Measurements from ENCODE around the gene BTN3A1. TPM values are rescaled to one million over a fixed set of nuclear protein-coding genes. Genes with fewer than 3 reads are reported as not detected.

BTN3A1 gene
- total and polyA plus RNA-seq, 10 of the 15 experiments (the other 5 are each of a cell fraction or from before 2014, with no cell fraction given), result 5.6 to 60.1 (median 16.1) TPM

DNA sequence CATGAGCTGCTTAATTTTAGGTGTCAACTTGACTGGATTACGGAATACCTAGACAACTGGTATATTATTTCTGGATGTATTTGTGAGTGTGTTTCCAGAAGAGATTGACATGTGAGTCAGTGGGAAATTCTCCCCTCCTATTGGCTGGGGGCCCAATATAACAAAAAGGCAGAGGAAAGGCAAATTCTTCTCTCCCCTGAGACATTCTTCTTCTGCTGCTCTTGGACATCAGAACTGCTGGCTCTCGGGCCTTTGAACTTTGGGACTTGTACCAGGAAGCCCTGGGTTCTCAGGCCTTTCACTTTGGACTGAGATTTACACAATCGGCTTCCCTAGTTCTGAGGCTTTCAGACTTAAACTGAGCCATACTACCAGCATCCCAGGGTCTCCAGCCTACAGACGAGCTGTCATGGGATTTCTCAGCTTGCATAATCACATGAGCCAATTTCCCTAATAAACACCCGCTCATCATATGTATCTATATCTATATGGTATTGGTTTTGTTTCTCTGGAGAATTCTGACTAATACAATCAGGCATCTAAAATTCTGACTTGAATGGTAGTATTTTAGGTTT is 30.6 kb downstream of the BTN3A1 start:
- H3K79me2 ChIP-seq (ENCODE audit: control insufficient read depth, insufficient read depth, low read length), result no peaks in the 10 kb centered on the region
- WGBS (ENCODE audit: insufficient coverage, insufficient replicate concordance, low lambda C conversion rate, missing lambda C conversion rate), result 95% methylated on average over 5 of the region's 5 CpGs
- in situ Hi-C loops (cut with MboI) (no loop called here), intact Hi-C loops (cut with micrococcal nuclease; ENCODE audit: unreplicated experiment) (no loop called here)
- H3K4me2 ChIP-seq (ENCODE audit: control insufficient read depth, insufficient read depth), result no peak overlapping the region
- no peak for TF ChIP-seq HDAC6 (IDR thresholded peaks at IDR 0.05; ENCODE audit: unreplicated experiment)
- no peak for TF ChIP-seq NRF1 (conservative IDR thresholded peaks at IDR 0.05; ENCODE audit: low read depth, low read length)
- no peak for TF ChIP-seq GATAD2B (conservative IDR thresholded peaks at IDR 0.05; ENCODE audit: low read depth)
- TF ChIP-seq, protein P1, sequence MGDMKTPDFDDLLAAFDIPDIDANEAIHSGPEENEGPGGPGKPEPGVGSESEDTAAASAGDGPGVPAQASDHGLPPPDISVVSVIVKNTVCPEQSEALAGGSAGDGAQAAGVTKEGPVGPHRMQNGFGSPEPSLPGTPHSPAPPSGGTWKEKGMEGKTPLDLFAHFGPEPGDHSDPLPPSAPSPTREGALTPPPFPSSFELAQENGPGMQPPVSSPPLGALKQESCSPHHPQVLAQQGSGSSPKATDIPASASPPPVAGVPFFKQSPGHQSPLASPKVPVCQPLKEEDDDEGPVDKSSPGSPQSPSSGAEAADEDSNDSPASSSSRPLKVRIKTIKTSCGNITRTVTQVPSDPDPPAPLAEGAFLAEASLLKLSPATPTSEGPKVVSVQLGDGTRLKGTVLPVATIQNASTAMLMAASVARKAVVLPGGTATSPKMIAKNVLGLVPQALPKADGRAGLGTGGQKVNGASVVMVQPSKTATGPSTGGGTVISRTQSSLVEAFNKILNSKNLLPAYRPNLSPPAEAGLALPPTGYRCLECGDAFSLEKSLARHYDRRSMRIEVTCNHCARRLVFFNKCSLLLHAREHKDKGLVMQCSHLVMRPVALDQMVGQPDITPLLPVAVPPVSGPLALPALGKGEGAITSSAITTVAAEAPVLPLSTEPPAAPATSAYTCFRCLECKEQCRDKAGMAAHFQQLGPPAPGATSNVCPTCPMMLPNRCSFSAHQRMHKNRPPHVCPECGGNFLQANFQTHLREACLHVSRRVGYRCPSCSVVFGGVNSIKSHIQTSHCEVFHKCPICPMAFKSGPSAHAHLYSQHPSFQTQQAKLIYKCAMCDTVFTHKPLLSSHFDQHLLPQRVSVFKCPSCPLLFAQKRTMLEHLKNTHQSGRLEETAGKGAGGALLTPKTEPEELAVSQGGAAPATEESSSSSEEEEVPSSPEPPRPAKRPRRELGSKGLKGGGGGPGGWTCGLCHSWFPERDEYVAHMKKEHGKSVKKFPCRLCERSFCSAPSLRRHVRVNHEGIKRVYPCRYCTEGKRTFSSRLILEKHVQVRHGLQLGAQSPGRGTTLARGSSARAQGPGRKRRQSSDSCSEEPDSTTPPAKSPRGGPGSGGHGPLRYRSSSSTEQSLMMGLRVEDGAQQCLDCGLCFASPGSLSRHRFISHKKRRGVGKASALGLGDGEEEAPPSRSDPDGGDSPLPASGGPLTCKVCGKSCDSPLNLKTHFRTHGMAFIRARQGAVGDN (IDR thresholded peaks at IDR 0.05), result no peak
- TF ChIP-seq, protein P2, sequence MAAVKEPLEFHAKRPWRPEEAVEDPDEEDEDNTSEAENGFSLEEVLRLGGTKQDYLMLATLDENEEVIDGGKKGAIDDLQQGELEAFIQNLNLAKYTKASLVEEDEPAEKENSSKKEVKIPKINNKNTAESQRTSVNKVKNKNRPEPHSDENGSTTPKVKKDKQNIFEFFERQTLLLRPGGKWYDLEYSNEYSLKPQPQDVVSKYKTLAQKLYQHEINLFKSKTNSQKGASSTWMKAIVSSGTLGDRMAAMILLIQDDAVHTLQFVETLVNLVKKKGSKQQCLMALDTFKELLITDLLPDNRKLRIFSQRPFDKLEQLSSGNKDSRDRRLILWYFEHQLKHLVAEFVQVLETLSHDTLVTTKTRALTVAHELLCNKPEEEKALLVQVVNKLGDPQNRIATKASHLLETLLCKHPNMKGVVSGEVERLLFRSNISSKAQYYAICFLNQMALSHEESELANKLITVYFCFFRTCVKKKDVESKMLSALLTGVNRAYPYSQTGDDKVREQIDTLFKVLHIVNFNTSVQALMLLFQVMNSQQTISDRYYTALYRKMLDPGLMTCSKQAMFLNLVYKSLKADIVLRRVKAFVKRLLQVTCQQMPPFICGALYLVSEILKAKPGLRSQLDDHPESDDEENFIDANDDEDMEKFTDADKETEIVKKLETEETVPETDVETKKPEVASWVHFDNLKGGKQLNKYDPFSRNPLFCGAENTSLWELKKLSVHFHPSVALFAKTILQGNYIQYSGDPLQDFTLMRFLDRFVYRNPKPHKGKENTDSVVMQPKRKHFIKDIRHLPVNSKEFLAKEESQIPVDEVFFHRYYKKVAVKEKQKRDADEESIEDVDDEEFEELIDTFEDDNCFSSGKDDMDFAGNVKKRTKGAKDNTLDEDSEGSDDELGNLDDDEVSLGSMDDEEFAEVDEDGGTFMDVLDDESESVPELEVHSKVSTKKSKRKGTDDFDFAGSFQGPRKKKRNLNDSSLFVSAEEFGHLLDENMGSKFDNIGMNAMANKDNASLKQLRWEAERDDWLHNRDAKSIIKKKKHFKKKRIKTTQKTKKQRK (IDR thresholded peaks at IDR 0.05; ENCODE audit: low read depth, low read length), result no peak
- TF ChIP-seq EZH2 (IDR thresholded peaks at IDR 0.05; ENCODE audit: borderline replicate concordance, control insufficient read depth, low read depth, low read length), result no peak
- no peak for TF ChIP-seq ZNF24 (IDR thresholded peaks at IDR 0.05)
- TF ChIP-seq, protein P3, sequence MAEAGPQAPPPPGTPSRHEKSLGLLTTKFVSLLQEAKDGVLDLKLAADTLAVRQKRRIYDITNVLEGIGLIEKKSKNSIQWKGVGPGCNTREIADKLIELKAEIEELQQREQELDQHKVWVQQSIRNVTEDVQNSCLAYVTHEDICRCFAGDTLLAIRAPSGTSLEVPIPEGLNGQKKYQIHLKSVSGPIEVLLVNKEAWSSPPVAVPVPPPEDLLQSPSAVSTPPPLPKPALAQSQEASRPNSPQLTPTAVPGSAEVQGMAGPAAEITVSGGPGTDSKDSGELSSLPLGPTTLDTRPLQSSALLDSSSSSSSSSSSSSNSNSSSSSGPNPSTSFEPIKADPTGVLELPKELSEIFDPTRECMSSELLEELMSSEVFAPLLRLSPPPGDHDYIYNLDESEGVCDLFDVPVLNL (IDR thresholded peaks at IDR 0.05; ENCODE audit: low read depth, low read length), result no peak
- no peak for TF ChIP-seq KDM1A (IDR thresholded peaks at IDR 0.05; ENCODE audit: borderline replicate concordance)
- TF ChIP-seq TBL1XR1 (IDR thresholded peaks at IDR 0.05; ENCODE audit: low read depth, low read length), result no peak
- TF ChIP-seq FOXK2 (IDR thresholded peaks at IDR 0.05), result no peak
- no peak for TF ChIP-seq RCOR1 (conservative IDR thresholded peaks at IDR 0.05; ENCODE audit: low read depth, low read length)
- TF ChIP-seq ZSCAN29 (IDR thresholded peaks at IDR 0.05), result no peak
- no peaks in the 10 kb centered on the region for H4K20me1 ChIP-seq (ENCODE audit: control insufficient read depth, insufficient read depth)
- DNase-seq (ENCODE audit: low read depth, low spot score) (no peak), FAIRE-seq (no peak), ATAC-seq (no peak)
- peaks cover 1% of the 10 kb centered on the region; the same call in 2 of the 3 replicates for H3K9me3 ChIP-seq (replicated peaks; ENCODE audit: control insufficient read depth, insufficient read depth, low read length)
- no peaks in the 10 kb centered on the region; a peak in 2 of 4 replicates for H3K36me3 ChIP-seq (ENCODE audit: control insufficient read depth in 2 of 2, insufficient read depth in 2 of 2, low read length in 1 of 2)
- H3K27ac ChIP-seq (ENCODE audit: control insufficient read depth, insufficient read depth), result no peak overlapping the region
- no peaks in the 10 kb centered on the region for H3K27me3 ChIP-seq (replicated peaks in 1 of 2; ENCODE audit: control insufficient read depth in 2 of 2, insufficient read depth in 2 of 2, low read length in 1 of 2)
- ChIA-PET CTCF (interaction anchor here (1.4 kb wide), 1 partner anchor 13 kb away, joined by 3 read pairs; no protein-coding TSS in a partner anchor), SMC1A (ENCODE audit: uncharacterized antibody, unreplicated experiment) (no interaction called here), POLR2A (no interaction called here), RAD21 (ENCODE audit: unreplicated experiment) (no interaction called here)
- H2AFZ ChIP-seq (ENCODE audit: control insufficient read depth, low read depth, low read length), result no peak overlapping the region
- H3K9ac ChIP-seq (ENCODE audit: control insufficient read depth, insufficient read depth, low read length), result no peak overlapping the region
- no TSS peak for BruUV-seq (replicated peaks)
- no peaks in the 10 kb centered on the region for H3K4me1 ChIP-seq (ENCODE audit: control insufficient read depth, insufficient read depth, low read length)
- no peak overlapping the region for H3K4me3 ChIP-seq
